HEK293T (cell line): ENCODE results near the gene SNX18.

Source experiments
- FOXM1 ChIP-seq: fragments of 450-650 bp; IDR thresholded peaks from 2 replicates; pipeline ENCODE4 v1.6.1; 2017; ENCODE audit warnings: mild to moderate bottlenecking, borderline replicate concordance
- HDGF ChIP-seq: fragments of 450-650 bp; IDR thresholded peaks from 2 replicates; pipeline ENCODE4 v1.6.1; 2017; ENCODE audit warnings: antibody characterized with exemption, borderline replicate concordance
- TARDBP ChIP-seq: fragments of 450-650 bp; IDR thresholded peaks from 2 replicates; pipeline ENCODE4 v1.6.1; 2016
- TF ChIP-seq, protein P1 (sequence below): fragments of 450-650 bp; IDR thresholded peaks from 2 replicates; pipeline ENCODE4 v1.6.1; 2016

DNA sequence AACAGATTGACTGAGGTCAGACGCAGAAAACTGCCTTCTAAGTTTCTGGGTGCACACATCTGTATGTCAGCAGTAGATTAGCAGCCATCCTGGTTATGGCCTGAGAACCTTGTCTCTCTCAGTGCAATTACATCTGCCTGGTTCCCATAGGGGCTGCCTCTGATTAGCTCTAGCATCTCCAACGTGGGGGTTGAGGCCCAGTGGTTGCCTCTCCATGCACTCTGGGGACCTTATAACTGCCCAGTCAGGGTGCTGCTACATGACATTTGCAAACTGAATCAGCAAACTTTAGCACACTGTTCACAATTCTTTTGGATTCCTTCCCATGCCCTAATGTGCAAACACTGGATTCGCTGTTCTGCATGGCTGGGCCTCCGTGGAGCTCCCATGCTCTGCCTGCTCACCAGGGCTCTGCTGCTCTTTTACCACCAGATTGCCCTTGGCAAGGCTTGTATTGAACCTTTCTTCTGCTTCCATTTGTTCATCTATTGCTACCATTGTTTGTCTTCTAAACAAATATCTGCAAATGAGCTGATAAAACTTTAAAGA lies 36.2 kb downstream of the SNX18 start:
- TF ChIP-seq HDGF (no peak), TARDBP (no peak), FOXM1 (no peak)
- TF ChIP-seq, protein P1, sequence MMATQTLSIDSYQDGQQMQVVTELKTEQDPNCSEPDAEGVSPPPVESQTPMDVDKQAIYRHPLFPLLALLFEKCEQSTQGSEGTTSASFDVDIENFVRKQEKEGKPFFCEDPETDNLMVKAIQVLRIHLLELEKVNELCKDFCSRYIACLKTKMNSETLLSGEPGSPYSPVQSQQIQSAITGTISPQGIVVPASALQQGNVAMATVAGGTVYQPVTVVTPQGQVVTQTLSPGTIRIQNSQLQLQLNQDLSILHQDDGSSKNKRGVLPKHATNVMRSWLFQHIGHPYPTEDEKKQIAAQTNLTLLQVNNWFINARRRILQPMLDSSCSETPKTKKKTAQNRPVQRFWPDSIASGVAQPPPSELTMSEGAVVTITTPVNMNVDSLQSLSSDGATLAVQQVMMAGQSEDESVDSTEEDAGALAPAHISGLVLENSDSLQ = no peak
